Activated CD4-positive, alpha-beta T cell treated with anti-CD3 and anti-CD28 coated beads for 36 hours (primary cell): ENCODE results near the gene SLC25A25. TPM values are rescaled to one million over a fixed set of nuclear protein-coding genes. Genes with fewer than 3 reads are reported as not detected.
"Not testable (repeated sequence)": the region's sequence is repeated elsewhere in the genome, so short reads cannot be mapped to it uniquely, and the experiment has no call there.

Experiments
- ATAC-seq: fragments of 200-7000 bp; cut with Tn5 transposase; one replicate; pipeline ENCODE4 v1.10.0; 2021; ENCODE audit warnings: mild to moderate bottlenecking, moderate library complexity
- CTCF ChIA-PET: fragments of 350-600 bp; sonication (Branson Sonifier 250); formaldehyde crosslinking; loops from one replicate; lab custom pipeline; 2021; ENCODE audit warnings: antibody characterized with exemption; lab: Charles Lee
- POLR2A ChIA-PET: fragments of 350-600 bp; sonication (Branson Sonifier 250); formaldehyde crosslinking; loops from one replicate; lab custom pipeline; 2021; ENCODE audit warnings: antibody characterized with exemption, inconsistent platforms; lab: Charles Lee
- DNase-seq: peaks from one replicate; pipeline ENCODE4 v3.0.0-alpha.2; 2020
- H3K27ac Mint-ChIP-seq: one replicate; pipeline ENCODE4 v1.8.0; 2021; ENCODE audit warnings: mixed read lengths
- H3K27me3 Mint-ChIP-seq: one replicate; pipeline ENCODE4 v1.8.0; 2021; ENCODE audit warnings: mixed read lengths
- H3K36me3 Mint-ChIP-seq: one replicate; pipeline ENCODE4 v1.8.0; 2021; ENCODE audit warnings: low read depth, mixed read lengths
- H3K4me1 Mint-ChIP-seq: one replicate; pipeline ENCODE4 v1.8.0; 2021; ENCODE audit warnings: mixed read lengths
- H3K4me3 Mint-ChIP-seq: one replicate; pipeline ENCODE4 v1.8.0; 2021; ENCODE audit warnings: mild to moderate bottlenecking, moderate library complexity, mixed read lengths
- H3K9me3 Mint-ChIP-seq: one replicate; pipeline ENCODE4 v1.8.0; 2021; ENCODE audit warnings: low read depth, mixed read lengths
- intact Hi-C, 2 experiments: fragments of 100-400 bp; cut with DNase I in 1 of 2; cut with micrococcal nuclease in 1 of 2; formaldehyde crosslinking; loops; one replicate each; pipeline versions ENCODE4 v1.14.2 to v1.15.1; 2022 to 2024; cut with DNase I, micrococcal nuclease
- total RNA-seq, 2 experiments: library from RNA; stranded (reverse); gene quantifications; one replicate each; pipeline ENCODE4 v1.2.3, GENCODE V29; 2021

The SLC25A25 gene
- total RNA-seq, 2 experiments from 2014 or later, result 6.9 to 10.8 TPM

DNA sequence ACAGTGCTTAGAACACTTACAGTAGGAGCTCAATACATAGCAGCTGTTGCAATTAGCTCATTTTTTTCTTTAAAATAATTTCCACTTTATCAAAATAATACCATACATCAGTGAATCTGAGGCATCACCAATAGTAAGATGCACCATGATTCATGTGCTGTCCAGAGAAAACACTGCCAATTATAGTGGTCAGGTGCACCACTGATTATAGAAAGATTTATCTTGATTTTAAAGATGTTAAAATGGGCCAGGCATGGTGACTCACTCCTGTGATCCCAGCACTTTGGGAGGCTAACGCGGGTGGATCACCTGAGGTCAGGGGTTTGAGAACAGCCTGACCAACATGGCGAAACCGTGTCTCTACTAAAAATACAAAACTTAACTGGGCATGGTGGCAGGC lies 40.3 kb upstream of the SLC25A25 start:
- POLR2A ChIA-PET, result interaction anchor here (0.6 to 1.5 kb wide), 4 partner anchors 20 to 69 kb away, joined by 3 to 4 read pairs (median 4); partner anchors contain the start of gene EEIG1
- peak overlapping the region; percentile 65 for H3K4me3 Mint-ChIP-seq

DNA sequence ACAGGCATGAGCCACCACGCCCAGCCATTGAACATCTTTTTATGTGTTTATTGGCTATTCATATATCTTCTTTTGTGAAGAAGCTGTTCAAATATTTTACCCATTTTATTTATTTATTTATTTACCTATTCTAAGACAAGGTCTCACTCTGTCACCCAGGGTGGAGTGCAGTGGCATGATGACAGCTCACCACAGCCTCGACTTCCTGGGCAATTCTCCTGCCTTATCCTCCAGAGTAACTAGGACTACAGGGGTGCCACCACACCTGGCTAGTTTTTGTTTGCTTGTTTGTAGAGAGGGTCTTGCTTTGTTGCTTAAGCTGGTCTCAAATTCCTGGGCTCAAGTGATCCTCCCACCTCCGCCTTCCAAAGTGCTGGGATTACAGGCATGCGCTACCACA lies 34.4 kb upstream of the SLC25A25 start:
- Mint-ChIP-seq H3K27me3 (peaks cover 2% of the 10 kb centered on the region), H3K27ac (no peak overlapping the region), H3K4me3 (peak overlapping the region; percentile 50), H3K9me3 (no peaks in the 10 kb centered on the region), H3K4me1 (peaks cover 50% of the 10 kb centered on the region), H3K36me3 (no peaks in the 10 kb centered on the region)
- ATAC-seq, result no peak
- ChIA-PET POLR2A (interaction anchor here (0.7 to 1.5 kb wide), 5 partner anchors 35 to 78 kb away, joined by 3 to 4 read pairs (median 3); partner anchors contain the start of gene SLC25A25), CTCF (interaction anchor here (0.7 to 5.4 kb wide), 20 partner anchors 8 to 250 kb away, joined by 3 to 126 read pairs (median 14); partner anchors contain the start of genes EEIG1 and PIP5KL1)
- peak; percentile 39 for DNase-seq
- intact Hi-C loops, result loop anchor here in 1 of 2 experiments (1.0 to 2.0 kb wide), 4 partner anchors 52 to 255 kb away; partner anchors contain the start of genes CDK9 and SH2D3C

More for the DNA sequence above, 40.3 kb upstream of the SLC25A25 start:
- intact Hi-C loops, result loop anchor here (1.0 to 5.0 kb wide), 3 partner anchors 40 to 72 kb away; partner anchors contain the start of genes NAIF1 (in 1 of the 2) and SLC25A25 (in 1 of the 2)
- Mint-ChIP-seq H3K4me1 (peaks cover 86% of the 10 kb centered on the region), H3K27me3 (peaks cover 2% of the 10 kb centered on the region), H3K9me3 (no peaks in the 10 kb centered on the region), H3K27ac (peak overlapping the region; percentile 94), H3K36me3 (no peaks in the 10 kb centered on the region)
- DNase-seq, result peak; percentile 20
- CTCF ChIA-PET, result interaction anchor here (0.6 to 3.8 kb wide), 12 partner anchors 8 to 252 kb away, joined by 3 to 18 read pairs (median 5); no protein-coding TSS in a partner anchor
- no peak for ATAC-seq

DNA sequence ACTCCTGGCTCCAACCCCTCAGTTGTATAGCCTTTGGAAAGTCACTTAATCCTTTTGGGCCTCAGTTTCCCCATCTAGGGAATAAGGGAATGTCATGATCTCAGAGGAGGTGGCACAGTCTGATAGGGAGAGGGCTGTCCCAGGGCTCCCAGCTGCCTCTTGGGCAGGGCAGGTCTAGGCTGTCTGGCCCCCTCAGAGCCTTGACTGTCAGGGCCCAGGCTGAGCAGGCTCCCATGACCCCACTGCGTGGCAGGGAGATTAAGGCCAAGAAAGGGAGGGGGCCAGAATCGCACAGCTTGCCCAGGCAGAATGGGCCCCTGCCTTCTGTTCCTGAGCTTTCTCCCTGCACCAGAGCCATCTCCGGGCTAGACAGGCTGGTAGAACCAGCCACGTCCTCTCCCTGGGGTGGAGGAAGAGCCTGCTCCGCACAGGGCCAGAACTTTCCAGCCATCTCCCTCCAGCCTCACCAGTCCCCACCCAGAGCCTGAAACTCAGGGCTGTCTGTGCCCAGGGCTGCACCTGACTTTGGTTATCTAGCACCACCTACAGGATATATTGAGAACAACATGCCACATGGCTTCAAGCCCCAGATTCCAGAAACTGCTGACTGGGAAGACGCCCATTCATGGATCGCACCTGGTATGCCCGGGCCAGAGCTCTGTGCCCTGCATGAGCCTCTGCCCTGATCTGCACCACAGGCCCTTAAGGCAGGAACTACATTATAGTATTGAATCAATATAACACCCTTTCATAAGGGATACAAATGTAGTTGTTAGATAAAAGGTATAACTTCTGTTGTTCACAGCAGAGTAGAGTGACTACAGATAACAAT lies 33.0 kb upstream of the SLC25A25 start:
- CTCF ChIA-PET, result interaction anchor here (0.6 to 5.4 kb wide), 41 partner anchors 8 to 783 kb away, joined by 3 to 126 read pairs (median 7); partner anchors contain the start of genes EEIG1, NAIF1, PIP5KL1 and SLC25A25
- Mint-ChIP-seq H3K9me3 (no peaks in the 10 kb centered on the region), H3K27ac (peak overlapping the region; percentile 59), H3K27me3 (peaks cover 2% of the 10 kb centered on the region), H3K4me3 (no peak overlapping the region), H3K36me3 (no peaks in the 10 kb centered on the region), H3K4me1 (peaks cover 41% of the 10 kb centered on the region)
- intact Hi-C loops, result loop anchor here (1.0 to 5.0 kb wide), 5 partner anchors 80 to 248 kb away; partner anchors contain the start of gene CDK9 (in 1 of the 2)
- POLR2A ChIA-PET, result interaction anchor here (0.6 kb wide), 2 partner anchors 28 to 233 kb away, joined by 3 read pairs; no protein-coding TSS in a partner anchor
- peak; percentile 59 for ATAC-seq
- DNase-seq, result peak; percentile 77

DNA sequence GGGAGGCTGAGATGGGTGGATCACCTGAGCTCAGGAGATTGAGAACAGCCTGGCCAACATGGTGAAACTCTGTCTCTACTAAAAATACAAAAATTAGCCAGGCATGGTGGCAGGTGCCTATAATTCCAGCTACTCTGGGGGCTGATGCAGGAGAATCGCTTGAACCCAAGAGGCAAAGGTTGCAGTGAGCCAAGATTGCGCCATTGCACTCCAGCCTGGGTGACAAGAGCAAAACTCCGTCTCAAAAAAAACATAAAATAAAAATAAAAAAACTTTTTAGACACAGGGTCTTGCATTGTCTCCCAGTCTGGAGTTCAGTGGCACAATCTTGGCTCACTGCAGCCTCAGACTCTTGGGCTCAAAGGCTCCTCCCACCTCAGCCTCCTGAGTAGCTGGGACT lies 31.5 kb upstream of the SLC25A25 start:
- POLR2A ChIA-PET, result not testable (repeated sequence)
- intact Hi-C loops, result loop anchor here in 1 of 2 experiments (5.0 kb wide), 1 partner anchor 81 kb away; no protein-coding TSS in a partner anchor

DNA sequence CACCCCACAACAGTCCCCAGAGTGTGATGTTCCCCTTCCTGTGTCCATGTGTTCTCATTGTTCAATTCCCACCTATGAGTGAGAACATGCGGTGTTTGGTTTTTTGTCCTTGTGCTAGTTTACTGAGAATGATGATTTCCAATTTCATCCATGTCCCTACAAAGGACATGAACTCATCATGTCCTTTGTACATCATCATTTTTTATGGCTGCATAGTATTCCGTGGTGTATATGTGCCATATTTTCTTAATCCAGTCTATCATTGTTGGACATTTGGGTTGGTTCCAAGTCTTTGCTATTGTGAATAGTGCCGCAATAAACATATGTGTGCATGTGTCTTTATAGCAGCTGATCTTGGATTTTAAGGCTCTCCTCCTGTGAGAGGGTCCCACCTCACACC lies 27.2 kb upstream of the SLC25A25 start:
- intact Hi-C loops, H3K4me1 Mint-ChIP-seq, H3K27me3 Mint-ChIP-seq, H3K9me3 Mint-ChIP-seq, H3K27ac Mint-ChIP-seq, ATAC-seq, H3K4me3 Mint-ChIP-seq, DNase-seq, H3K36me3 Mint-ChIP-seq, POLR2A ChIA-PET: not testable (repeated sequence)
- CTCF ChIA-PET, result interaction anchor here (2.0 kb wide), 1 partner anchor 97 kb away, joined by 9 read pairs; no protein-coding TSS in a partner anchor

More for the DNA sequence above, 31.5 kb upstream of the SLC25A25 start:
- H3K36me3 Mint-ChIP-seq, DNase-seq, H3K4me3 Mint-ChIP-seq, H3K27ac Mint-ChIP-seq, H3K9me3 Mint-ChIP-seq, H3K27me3 Mint-ChIP-seq, ATAC-seq: not testable (repeated sequence)
- CTCF ChIA-PET, result interaction anchor here (0.7 to 5.4 kb wide), 9 partner anchors 28 to 93 kb away, joined by 3 to 126 read pairs (median 8); no protein-coding TSS in a partner anchor
- H3K4me1 Mint-ChIP-seq, result peaks cover 33% of the 10 kb centered on the region

DNA sequence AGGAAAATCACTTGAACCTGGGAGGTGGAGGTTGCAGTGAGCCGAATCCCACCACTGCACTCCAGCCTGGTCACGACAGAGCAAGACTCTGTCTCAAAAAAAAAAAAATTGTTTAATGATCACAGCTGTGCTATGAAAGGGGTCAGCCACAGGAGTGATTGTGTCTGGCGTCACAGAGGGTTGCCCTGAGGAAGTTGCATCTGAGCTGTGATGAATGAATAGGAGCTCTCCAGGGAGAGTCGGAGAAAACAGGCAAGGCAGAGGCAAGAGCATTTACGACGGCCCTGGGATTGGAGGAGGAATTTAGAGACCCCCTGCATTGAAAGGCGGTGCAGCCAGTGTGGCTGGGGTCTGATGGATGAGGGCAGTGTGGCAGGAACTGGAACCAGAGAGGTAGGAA lies 26.0 kb upstream of the SLC25A25 start:
- intact Hi-C loops, result no loop called here
- CTCF ChIA-PET, result interaction anchor here (1.5 to 2.0 kb wide), 2 partner anchors 98 to 99 kb away, joined by 3 to 9 read pairs; no protein-coding TSS in a partner anchor
- H3K27me3 Mint-ChIP-seq, result no peaks in the 10 kb centered on the region
- no peak overlapping the region for H3K27ac Mint-ChIP-seq
- no peak for DNase-seq
- no peak overlapping the region for H3K4me3 Mint-ChIP-seq
- peaks cover 6% of the 10 kb centered on the region for H3K4me1 Mint-ChIP-seq
- no peaks in the 10 kb centered on the region for H3K36me3 Mint-ChIP-seq
- POLR2A ChIA-PET, result no interaction called here
- H3K9me3 Mint-ChIP-seq, result no peaks in the 10 kb centered on the region
- no peak for ATAC-seq

DNA sequence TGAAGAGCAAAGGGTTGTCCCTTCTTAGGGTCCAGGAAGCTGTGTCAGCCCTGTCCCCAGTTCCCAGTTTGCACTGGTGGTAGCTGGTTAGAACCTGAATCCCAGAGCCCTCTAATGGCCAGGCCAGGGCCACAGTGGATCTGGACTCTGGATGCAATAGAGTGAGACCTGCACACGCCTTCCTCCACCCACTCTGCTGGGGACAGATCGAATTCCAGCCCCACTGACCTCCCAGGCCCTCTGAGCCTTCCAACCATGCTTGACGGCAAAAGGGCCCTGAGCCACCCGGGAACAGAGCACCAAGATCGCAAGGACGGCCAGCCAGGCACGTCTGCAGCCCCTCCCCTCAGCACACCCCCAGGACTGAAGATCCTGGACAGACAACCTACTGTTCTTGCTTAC lies 24.6 kb upstream of the SLC25A25 start:
- Mint-ChIP-seq H3K27ac (no peak overlapping the region), H3K4me3 (no peak overlapping the region), H3K9me3 (no peaks in the 10 kb centered on the region), H3K4me1 (peaks cover 6% of the 10 kb centered on the region), H3K36me3 (no peaks in the 10 kb centered on the region), H3K27me3 (no peaks in the 10 kb centered on the region)
- intact Hi-C loops, result no loop called here
- ATAC-seq (no peak), DNase-seq (no peak)
- CTCF ChIA-PET, result no interaction called here
- POLR2A ChIA-PET, result interaction anchor here (0.6 to 1.1 kb wide), 2 partner anchors 22 to 828 kb away, joined by 4 to 6 read pairs; no protein-coding TSS in a partner anchor

DNA sequence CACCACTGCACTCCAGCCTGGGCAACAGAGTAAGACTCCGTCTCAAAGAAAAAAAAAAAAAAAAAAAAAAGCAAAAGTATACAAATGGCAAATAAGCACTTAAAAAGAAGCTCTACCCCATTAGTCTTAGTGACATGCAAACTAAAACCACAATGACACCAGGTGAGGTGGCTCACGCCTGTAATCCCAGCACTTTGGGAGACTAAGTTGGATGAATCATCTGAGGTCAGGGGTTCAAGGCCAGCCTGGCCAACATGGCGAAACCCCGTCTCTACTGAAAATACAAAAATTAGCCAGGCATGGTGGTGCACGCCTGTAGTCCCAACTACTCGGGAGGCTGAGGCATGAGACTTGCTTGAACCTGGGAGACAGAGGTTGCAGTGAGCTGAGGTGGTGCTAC lies 22.6 kb upstream of the SLC25A25 start:
- POLR2A ChIA-PET, result interaction anchor here (0.6 kb wide), 1 partner anchor 69 kb away, joined by 3 read pairs; no protein-coding TSS in a partner anchor

DNA sequence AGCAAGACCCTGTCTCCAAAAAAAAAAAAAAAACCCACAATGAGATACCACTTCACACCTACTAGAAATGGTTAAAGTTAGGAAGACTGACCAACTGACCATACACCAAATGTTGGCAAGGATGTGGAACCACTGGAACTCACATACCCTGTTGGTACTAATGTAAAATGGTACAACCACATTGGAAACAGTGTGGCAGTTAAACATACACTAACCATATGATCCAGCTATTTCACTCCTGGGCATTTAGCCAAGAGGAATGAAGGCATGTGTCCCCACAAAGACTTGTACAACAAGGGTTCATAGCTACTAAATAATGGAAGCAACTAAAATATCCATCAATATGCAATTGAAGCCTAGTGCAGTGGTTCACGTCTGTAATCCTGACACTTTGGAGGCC lies 22.2 kb upstream of the SLC25A25 start:
- DNase-seq, result no peak
- POLR2A ChIA-PET, result interaction anchor here (0.6 kb wide), 1 partner anchor 69 kb away, joined by 3 read pairs; no protein-coding TSS in a partner anchor
- ATAC-seq, result no peak
- CTCF ChIA-PET, result interaction anchor here (0.8 to 1.5 kb wide), 3 partner anchors 12 to 101 kb away, joined by 3 to 5 read pairs (median 4); no protein-coding TSS in a partner anchor
- Mint-ChIP-seq H3K4me1 (peaks cover 8% of the 10 kb centered on the region), H3K27ac (no peak overlapping the region), H3K27me3 (no peaks in the 10 kb centered on the region), H3K36me3 (no peaks in the 10 kb centered on the region), H3K9me3 (no peaks in the 10 kb centered on the region), H3K4me3 (no peak overlapping the region)
- intact Hi-C loops, result no loop called here

More for the DNA sequence above, 22.6 kb upstream of the SLC25A25 start:
- H3K9me3 Mint-ChIP-seq, intact Hi-C loops, H3K27me3 Mint-ChIP-seq, H3K36me3 Mint-ChIP-seq, H3K4me1 Mint-ChIP-seq, H3K27ac Mint-ChIP-seq, H3K4me3 Mint-ChIP-seq, ATAC-seq, DNase-seq: not testable (repeated sequence)
- CTCF ChIA-PET, result interaction anchor here (1.2 to 1.6 kb wide), 3 partner anchors 11 to 100 kb away, joined by 3 to 7 read pairs (median 5); no protein-coding TSS in a partner anchor

DNA sequence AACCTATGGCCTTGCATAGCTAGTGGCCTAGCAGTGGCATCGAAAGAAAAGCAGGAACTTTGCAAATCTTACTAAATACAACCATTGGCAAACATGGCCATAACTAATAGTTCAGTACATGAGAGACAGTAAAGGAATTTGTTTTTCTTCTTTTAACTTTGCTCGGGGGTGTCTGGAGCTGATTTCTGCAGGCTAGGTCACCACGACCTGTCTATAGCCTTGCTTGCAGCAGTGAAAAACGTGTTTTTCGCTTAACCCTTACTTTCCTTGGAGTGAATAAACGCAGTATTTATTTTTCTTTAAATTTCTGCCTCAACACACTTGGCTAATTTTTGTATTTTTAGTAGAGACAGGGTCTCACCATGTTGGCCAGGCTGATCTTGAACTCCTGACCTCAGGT lies 20.8 kb upstream of the SLC25A25 start:
- intact Hi-C loops, result no loop called here
- H3K27ac Mint-ChIP-seq, result no peak overlapping the region
- CTCF ChIA-PET, result interaction anchor here (0.7 to 3.3 kb wide), 4 partner anchors 12 to 71 kb away, joined by 3 to 13 read pairs (median 3); no protein-coding TSS in a partner anchor
- H3K4me3 Mint-ChIP-seq, result no peak overlapping the region
- no peaks in the 10 kb centered on the region for H3K27me3 Mint-ChIP-seq
- no peaks in the 10 kb centered on the region for H3K9me3 Mint-ChIP-seq
- H3K4me1 Mint-ChIP-seq, result peaks cover 2% of the 10 kb centered on the region
- POLR2A ChIA-PET, result no interaction called here
- no peak for DNase-seq
- no peaks in the 10 kb centered on the region for H3K36me3 Mint-ChIP-seq
- ATAC-seq, result no peak
